ENCODE results near the gene CASKIN1. TPM values are rescaled to one million over a fixed set of nuclear protein-coding genes. Genes with fewer than 3 reads are reported as not detected.

CASKIN1 gene
- total and polyA plus RNA-seq, 2 of the 8 experiments (the other 6 are each of a cell fraction or from before 2014, with no cell fraction given): 1.2 to 6.4 TPM

- TF ChIP-seq GABPA (IDR thresholded peaks at IDR 0.05; ENCODE audit: borderline replicate concordance, insufficient read depth, low read length) (peak; percentile 80), SP1 (IDR thresholded peaks at IDR 0.05; ENCODE audit: low read depth, low read length) (peak; percentile 66; the same call in 1 of the 2 replicates), E2F6 (IDR thresholded peaks at IDR 0.05) (peak; percentile 92), ATF2 (IDR thresholded peaks at IDR 0.05; ENCODE audit: low read length) (no peak), EP300 (IDR thresholded peaks at IDR 0.05; ENCODE audit: borderline replicate concordance in 1 of 2, low read depth in 2 of 2, low read length in 2 of 2) (no peak), EGR1 (IDR thresholded peaks at IDR 0.05; ENCODE audit: borderline replicate concordance, low read depth, low read length) (peak; percentile 65; the same call in 1 of the 2 replicates)
These were observed 17.9 kb downstream of the CASKIN1 start (continued) for GRCh38 chr16:2178321-2179106.

Data from H1 (cell line).